ENCODE results near the gene UCHL1.

The UCHL1 gene

GRCh38 chr4:41218703-41219102, 38.0 kb upstream of the UCHL1 start:
- no peak for TF ChIP-seq CTCF (conservative IDR thresholded peaks at IDR 0.05)
- H3K27ac ChIP-seq: no peak overlapping the region

- TF ChIP-seq CTCF (conservative IDR thresholded peaks at IDR 0.05): no peak
- H3K27ac ChIP-seq: no peak overlapping the region
Measured at GRCh38 chr4:41219421-41219950, 37.2 kb upstream of the UCHL1 start.

- H3K27ac ChIP-seq: peak overlapping the region; percentile 53
- no peak for TF ChIP-seq CTCF (conservative IDR thresholded peaks at IDR 0.05)
Measured at GRCh38 chr4:41221850-41222645, 34.7 kb upstream of the UCHL1 start.

GRCh38 chr4:41227902-41228301, 28.8 kb upstream of the UCHL1 start:
- H3K27ac ChIP-seq: no peak overlapping the region
- TF ChIP-seq CTCF (conservative IDR thresholded peaks at IDR 0.05): no peak

- no peak for TF ChIP-seq CTCF (conservative IDR thresholded peaks at IDR 0.05)
- H3K27ac ChIP-seq: no peak overlapping the region
Measured at GRCh38 chr4:41232406-41232805, 24.3 kb upstream of the UCHL1 start.

- TF ChIP-seq CTCF (conservative IDR thresholded peaks at IDR 0.05): no peak
- H3K27ac ChIP-seq: no peak overlapping the region
Measured at GRCh38 chr4:41232856-41233255, 23.9 kb upstream of the UCHL1 start.

GRCh38 chr4:41236032-41236431, 20.7 kb upstream of the UCHL1 start:
- no peak overlapping the region for H3K27ac ChIP-seq
- TF ChIP-seq CTCF (conservative IDR thresholded peaks at IDR 0.05): no peak

Data from VCaP (cell line).